ENCODE measurements around the gene ZNF746. TPM values are rescaled to one million over a fixed set of nuclear protein-coding genes. Genes with fewer than 3 reads are reported as not detected.
A peak's percentile ranks its signal among the peaks of the same experiment; 100 is the strongest.

ZNF746 gene
- total and polyA plus RNA-seq, 2 of the 13 experiments (the other 11 are each of a cell fraction or from before 2014, with no cell fraction given) = 3.8 to 8.1 TPM

DNA sequence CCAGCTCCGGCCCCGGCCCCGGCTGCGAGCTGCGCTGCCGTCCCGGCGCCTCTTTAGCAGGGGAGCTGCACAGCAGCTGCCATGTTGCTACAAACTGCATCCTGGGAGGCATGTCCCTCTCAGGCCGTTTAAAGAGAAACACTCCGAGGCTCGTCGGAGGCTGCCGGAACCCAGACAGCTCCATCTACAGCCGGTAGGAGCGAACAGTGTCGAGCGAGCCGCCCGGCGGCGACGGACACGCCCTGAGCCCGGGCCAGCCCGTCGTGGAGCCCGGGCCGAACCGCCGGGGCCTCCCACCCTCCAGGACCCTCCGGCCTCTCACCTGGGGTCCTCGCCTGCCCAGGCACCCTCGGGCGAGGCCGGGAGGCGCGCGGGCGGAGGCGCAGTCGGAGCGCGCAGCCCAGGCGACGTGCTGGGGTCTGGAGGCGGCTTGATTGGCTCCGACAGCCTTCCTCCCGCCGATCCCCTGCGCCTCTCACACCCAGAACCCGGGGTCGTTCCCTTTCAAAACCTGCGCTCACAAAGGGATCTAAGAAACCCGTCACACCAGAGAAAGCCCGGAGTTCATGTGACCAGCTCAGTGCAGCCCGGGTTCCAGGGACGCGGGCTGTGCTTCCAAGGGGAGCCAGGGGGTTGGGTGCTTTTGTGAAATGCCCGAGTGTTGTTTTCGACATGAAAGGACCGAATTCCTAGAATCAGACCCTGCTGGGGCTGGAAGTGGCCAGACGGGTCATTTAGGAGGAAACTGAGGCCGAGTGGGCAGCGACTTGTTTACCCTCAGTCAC, 36.9 kb downstream of the ZNF746 start, which contains the start of gene ZNF777 (continued):
- TF ChIP-seq, protein P1, sequence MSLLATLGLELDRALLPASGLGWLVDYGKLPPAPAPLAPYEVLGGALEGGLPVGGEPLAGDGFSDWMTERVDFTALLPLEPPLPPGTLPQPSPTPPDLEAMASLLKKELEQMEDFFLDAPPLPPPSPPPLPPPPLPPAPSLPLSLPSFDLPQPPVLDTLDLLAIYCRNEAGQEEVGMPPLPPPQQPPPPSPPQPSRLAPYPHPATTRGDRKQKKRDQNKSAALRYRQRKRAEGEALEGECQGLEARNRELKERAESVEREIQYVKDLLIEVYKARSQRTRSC (CRISPR knock-in tag; IDR thresholded peaks at IDR 0.05; ENCODE audit: low read depth) = no peak
- TF ChIP-seq SP1 (IDR thresholded peaks at IDR 0.05) = no peak
- peak; percentile 49; the same call in 1 of the 2 replicates for TF ChIP-seq SP1 (CRISPR knock-in tag; IDR thresholded peaks at IDR 0.05)
- no peak for TF ChIP-seq ZNF496 (CRISPR knock-in tag; IDR thresholded peaks at IDR 0.05; ENCODE audit: insufficient replicate concordance)
- TF ChIP-seq ZNF780A (CRISPR knock-in tag; IDR thresholded peaks at IDR 0.05) = no peak
- TF ChIP-seq HNRNPL (IDR thresholded peaks at IDR 0.05; ENCODE audit: low read depth, low read length) = no peak
- TF ChIP-seq, protein P2, sequence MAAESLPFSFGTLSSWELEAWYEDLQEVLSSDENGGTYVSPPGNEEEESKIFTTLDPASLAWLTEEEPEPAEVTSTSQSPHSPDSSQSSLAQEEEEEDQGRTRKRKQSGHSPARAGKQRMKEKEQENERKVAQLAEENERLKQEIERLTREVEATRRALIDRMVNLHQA (CRISPR knock-in tag; IDR thresholded peaks at IDR 0.05) = no peak
- no peak for TF ChIP-seq HHEX (CRISPR knock-in tag; IDR thresholded peaks at IDR 0.05)
- TF ChIP-seq, protein P3, sequence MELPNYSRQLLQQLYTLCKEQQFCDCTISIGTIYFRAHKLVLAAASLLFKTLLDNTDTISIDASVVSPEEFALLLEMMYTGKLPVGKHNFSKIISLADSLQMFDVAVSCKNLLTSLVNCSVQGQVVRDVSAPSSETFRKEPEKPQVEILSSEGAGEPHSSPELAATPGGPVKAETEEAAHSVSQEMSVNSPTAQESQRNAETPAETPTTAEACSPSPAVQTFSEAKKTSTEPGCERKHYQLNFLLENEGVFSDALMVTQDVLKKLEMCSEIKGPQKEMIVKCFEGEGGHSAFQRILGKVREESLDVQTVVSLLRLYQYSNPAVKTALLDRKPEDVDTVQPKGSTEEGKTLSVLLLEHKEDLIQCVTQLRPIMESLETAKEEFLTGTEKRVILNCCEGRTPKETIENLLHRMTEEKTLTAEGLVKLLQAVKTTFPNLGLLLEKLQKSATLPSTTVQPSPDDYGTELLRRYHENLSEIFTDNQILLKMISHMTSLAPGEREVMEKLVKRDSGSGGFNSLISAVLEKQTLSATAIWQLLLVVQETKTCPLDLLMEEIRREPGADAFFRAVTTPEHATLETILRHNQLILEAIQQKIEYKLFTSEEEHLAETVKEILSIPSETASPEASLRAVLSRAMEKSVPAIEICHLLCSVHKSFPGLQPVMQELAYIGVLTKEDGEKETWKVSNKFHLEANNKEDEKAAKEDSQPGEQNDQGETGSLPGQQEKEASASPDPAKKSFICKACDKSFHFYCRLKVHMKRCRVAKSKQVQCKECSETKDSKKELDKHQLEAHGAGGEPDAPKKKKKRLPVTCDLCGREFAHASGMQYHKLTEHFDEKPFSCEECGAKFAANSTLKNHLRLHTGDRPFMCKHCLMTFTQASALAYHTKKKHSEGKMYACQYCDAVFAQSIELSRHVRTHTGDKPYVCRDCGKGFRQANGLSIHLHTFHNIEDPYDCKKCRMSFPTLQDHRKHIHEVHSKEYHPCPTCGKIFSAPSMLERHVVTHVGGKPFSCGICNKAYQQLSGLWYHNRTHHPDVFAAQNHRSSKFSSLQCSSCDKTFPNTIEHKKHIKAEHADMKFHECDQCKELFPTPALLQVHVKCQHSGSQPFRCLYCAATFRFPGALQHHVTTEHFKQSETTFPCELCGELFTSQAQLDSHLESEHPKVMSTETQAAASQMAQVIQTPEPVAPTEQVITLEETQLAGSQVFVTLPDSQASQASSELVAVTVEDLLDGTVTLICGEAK (IDR thresholded peaks at IDR 0.05) = no peak
- TF ChIP-seq, protein P3 (CRISPR knock-in tag; IDR thresholded peaks at IDR 0.05) = 0 out of 2 replicates have a peak, but pooled peaks have one; percentile 55
- TF ChIP-seq SOX5 (CRISPR knock-in tag; IDR thresholded peaks at IDR 0.05; ENCODE audit: borderline replicate concordance) = no peak; the same call in 1 of the 2 replicates
- TF ChIP-seq, protein P4, sequence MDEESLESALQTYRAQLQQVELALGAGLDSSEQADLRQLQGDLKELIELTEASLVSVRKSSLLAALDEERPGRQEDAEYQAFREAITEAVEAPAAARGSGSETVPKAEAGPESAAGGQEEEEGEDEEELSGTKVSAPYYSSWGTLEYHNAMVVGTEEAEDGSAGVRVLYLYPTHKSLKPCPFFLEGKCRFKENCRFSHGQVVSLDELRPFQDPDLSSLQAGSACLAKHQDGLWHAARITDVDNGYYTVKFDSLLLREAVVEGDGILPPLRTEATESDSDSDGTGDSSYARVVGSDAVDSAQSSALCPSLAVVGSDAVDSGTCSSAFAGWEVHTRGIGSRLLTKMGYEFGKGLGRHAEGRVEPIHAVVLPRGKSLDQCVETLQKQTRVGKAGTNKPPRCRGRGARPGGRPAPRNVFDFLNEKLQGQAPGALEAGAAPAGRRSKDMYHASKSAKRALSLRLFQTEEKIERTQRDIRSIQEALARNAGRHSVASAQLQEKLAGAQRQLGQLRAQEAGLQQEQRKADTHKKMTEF (CRISPR knock-in tag; IDR thresholded peaks at IDR 0.05) = no peak
- no peak for TF ChIP-seq ZNF839 (CRISPR knock-in tag; IDR thresholded peaks at IDR 0.05; ENCODE audit: borderline replicate concordance)
- peak; percentile 38; the same call in 1 of the 2 replicates for TF ChIP-seq SALL1 (CRISPR knock-in tag; IDR thresholded peaks at IDR 0.05)
